Aorta (tissue), 5 donors: ENCODE results near the gene XPO1. TPM values are rescaled to one million over a fixed set of nuclear protein-coding genes. Genes with fewer than 3 reads are reported as not detected.
"Not testable (repeated sequence)": the region's sequence is repeated elsewhere in the genome, so short reads cannot be mapped to it uniquely, and the experiment has no call there.

Experiments
- ATAC-seq: fragments of 200-7000 bp; cut with Tn5 transposase; one replicate; pipeline ENCODE4 v1.9.1; 2022; ENCODE audit warnings: moderate library complexity; ENCODE audit not compliant: low FRiP score
- DNase-seq, 2 donors: peaks; one replicate each; pipeline ENCODE4 v3.0.0-alpha.2; 2020
- H3K27ac ChIP-seq, 2 donors: one replicate each; pipeline ENCODE4 v1.5.1; 2013; ENCODE audit warnings: low read length in 2 of 2, mild to moderate bottlenecking in 2 of 2, moderate library complexity in 2 of 2, control low read depth in 1 of 2, inconsistent platforms in 1 of 2, low read depth in 1 of 2
- H3K27me3 ChIP-seq, 2 donors: one replicate each; pipeline ENCODE4 v1.6.1; 2013; ENCODE audit warnings: control low read depth in 1 of 2, low read length in 1 of 2, mild to moderate bottlenecking in 1 of 2, moderate library complexity in 1 of 2; ENCODE audit not compliant: insufficient read depth in 2 of 2, control insufficient read depth in 1 of 2
- H3K36me3 ChIP-seq, 2 donors: one replicate each; pipeline ENCODE4 v1.6.1; 2013; ENCODE audit warnings: control low read depth in 1 of 2, low read length in 1 of 2, mild to moderate bottlenecking in 1 of 2; ENCODE audit not compliant: insufficient read depth in 2 of 2, control insufficient read depth in 1 of 2
- H3K4me1 ChIP-seq, 2 donors: one replicate each; pipeline ENCODE4 v1.6.1; 2013; ENCODE audit warnings: low read length in 2 of 2, control low read depth in 1 of 2, mild to moderate bottlenecking in 1 of 2, moderate library complexity in 1 of 2; ENCODE audit not compliant: insufficient read depth in 2 of 2, control insufficient read depth in 1 of 2
- H3K4me3 ChIP-seq, 2 donors: one replicate each; pipeline ENCODE4 v1.5.1; 2013; ENCODE audit warnings: low read length in 2 of 2, control low read depth in 1 of 2, mild to moderate bottlenecking in 1 of 2
- H3K9me3 ChIP-seq: one replicate; pipeline ENCODE4 v1.6.1; 2013; ENCODE audit warnings: mild to moderate bottlenecking, low read length; ENCODE audit not compliant: control insufficient read depth
- WGBS, 2 donors: extraction: QIAGEN DNeasy Blood & Tissue Kit; methylation state at CpG; one replicate each; pipeline ENCODE4 v1.1.7; 2013; 5-methylcytosine and 5-hydroxymethylcytosine counted together
- intact Hi-C, 2 donors: fragments of 100-400 bp; cut with DNase I; formaldehyde crosslinking; loops; one replicate each; pipeline versions ENCODE4 v1.14.2 to v1.15.0; 2022
- polyA plus RNA-seq, 2 donors: library from polyadenylated mRNA; stranded (reverse); fragments of 200-250 nt; gene quantifications; one replicate each; pipeline ENCODE4 v1.2.3, GENCODE V29; 2013
- total RNA-seq, 2 donors: library from RNA; stranded (reverse); fragmentation: NEBNext Ultra II Directional; extraction: Animal tissue kit (Norgen Biotek cat#: 25700); gene quantifications; one replicate each; pipeline ENCODE4 v1.2.1, GENCODE V29; 2021
- donor health status: healthy with polysubstance abuse.
- donor health status: Bipolar disorder and iron deficiency.
- donor health status: DM: no; HTN: no; CAD: no.
- donor health status: DM: no; HTN: no; CAD: no.
- donor health status: DM: yes; HTN: yes; CAD: no.

Gene XPO1
- total and polyA plus RNA-seq, 4 donors = 20.8 to 115 (median 60.6) TPM

- peaks cover 0 to 2% of the 10 kb centered on the region in 2 donors for H3K4me1 ChIP-seq
- WGBS, 2 donors = 95 to 98% methylated on average over 9 of the region's 9 CpGs
- H3K27ac ChIP-seq = no peak overlapping the region
- H3K4me3 ChIP-seq = no peak overlapping the region
- DNase-seq (no peak), ATAC-seq (no peak)
- H3K27me3 ChIP-seq = no peaks in the 10 kb centered on the region
- no peaks in the 10 kb centered on the region for H3K36me3 ChIP-seq
- peaks cover 1% of the 10 kb centered on the region for H3K9me3 ChIP-seq
- intact Hi-C loops = no loop called here
These were observed 87.0 kb downstream of the XPO1 start for GRCh38 chr2:61451178-61451577.

GRCh38 chr2:61450144-61450543 lies 88.0 kb downstream of the XPO1 start:
- H3K36me3 ChIP-seq = no peaks in the 10 kb centered on the region
- no peak overlapping the region for H3K4me3 ChIP-seq
- no peak overlapping the region for H3K27ac ChIP-seq
- ATAC-seq = no peak
- WGBS, 2 donors = 92 to 95% methylated on average over 4 of the region's 4 CpGs
- no peaks in the 10 kb centered on the region for H3K27me3 ChIP-seq
- intact Hi-C loops = no loop called here
- H3K9me3 ChIP-seq = peaks cover 1% of the 10 kb centered on the region
- DNase-seq = no peak
- no peaks in the 10 kb centered on the region for H3K4me1 ChIP-seq

- H3K4me1 ChIP-seq = no peaks in the 10 kb centered on the region
- 84 to 92% methylated on average over 2 of the region's 2 CpGs for WGBS, 2 donors
- H3K4me3 ChIP-seq = no peak overlapping the region
- no peak for ATAC-seq
- intact Hi-C loops = no loop called here
- H3K27ac ChIP-seq = no peak overlapping the region
- H3K36me3 ChIP-seq = no peaks in the 10 kb centered on the region
- peaks cover 1% of the 10 kb centered on the region for H3K9me3 ChIP-seq
- H3K27me3 ChIP-seq = no peaks in the 10 kb centered on the region
- no peak for DNase-seq
These were observed 89.9 kb downstream of the XPO1 start for GRCh38 chr2:61448229-61448628.

GRCh38 chr2:61446971-61447370 lies 91.2 kb downstream of the XPO1 start:
- H3K27ac ChIP-seq, H3K4me1 ChIP-seq, H3K27me3 ChIP-seq, H3K9me3 ChIP-seq, intact Hi-C loops, H3K4me3 ChIP-seq, ATAC-seq, H3K36me3 ChIP-seq, DNase-seq: not testable (repeated sequence)
- 90% methylated on average over 7 of the region's 7 CpGs for WGBS, 2 donors

- Histone ChIP-seq H3K27ac (no peak overlapping the region), H3K4me3 (no peak overlapping the region), H3K4me1 (no peaks in the 10 kb centered on the region), H3K27me3 (no peaks in the 10 kb centered on the region), H3K36me3 (no peaks in the 10 kb centered on the region), H3K9me3 (no peaks in the 10 kb centered on the region)
- 85 to 93% methylated on average over 7 of the region's 7 CpGs for WGBS, 2 donors
- no peak for DNase-seq
- no peak for ATAC-seq
- intact Hi-C loops = no loop called here
These were observed 94.7 kb downstream of the XPO1 start for GRCh38 chr2:61443342-61444041.

GRCh38 chr2:61439241-61440002 lies 98.7 kb downstream of the XPO1 start:
- ATAC-seq (peak; percentile 33), DNase-seq (no peak)
- H3K27ac ChIP-seq = no peak overlapping the region
- H3K36me3 ChIP-seq = no peaks in the 10 kb centered on the region
- WGBS, 2 donors = 64 to 70% methylated on average over 7 of the region's 7 CpGs
- H3K4me1 ChIP-seq = no peaks in the 10 kb centered on the region
- H3K4me3 ChIP-seq = no peak overlapping the region
- intact Hi-C loops = no loop called here
- no peaks in the 10 kb centered on the region for H3K27me3 ChIP-seq
- H3K9me3 ChIP-seq = no peaks in the 10 kb centered on the region

GRCh38 chr2:61438670-61439069 lies 99.5 kb downstream of the XPO1 start:
- Histone ChIP-seq H3K4me1 (no peaks in the 10 kb centered on the region), H3K36me3 (no peaks in the 10 kb centered on the region), H3K4me3 (no peak overlapping the region), H3K27me3 (no peaks in the 10 kb centered on the region), H3K27ac (no peak overlapping the region), H3K9me3 (no peaks in the 10 kb centered on the region)
- ATAC-seq = no peak
- no peak for DNase-seq
- intact Hi-C loops = no loop called here

- no peak for DNase-seq
These were observed 101.0 kb downstream of the XPO1 start for GRCh38 chr2:61437170-61437569.

GRCh38 chr2:61436092-61436491 lies 102.1 kb downstream of the XPO1 start:
- H3K36me3 ChIP-seq = no peaks in the 10 kb centered on the region
- H3K9me3 ChIP-seq = no peaks in the 10 kb centered on the region
- H3K27me3 ChIP-seq = no peaks in the 10 kb centered on the region
- no peak for DNase-seq
- H3K27ac ChIP-seq = no peak overlapping the region
- 13 to 37% methylated on average over 2 of the region's 2 CpGs for WGBS, 2 donors
- ATAC-seq = no peak
- H3K4me1 ChIP-seq = peaks cover 0 to 3% of the 10 kb centered on the region in 2 donors
- intact Hi-C loops = no loop called here
- no peak overlapping the region for H3K4me3 ChIP-seq

More at GRCh38 chr2:61437170-61437569, 101.0 kb downstream of the XPO1 start:
- no peaks in the 10 kb centered on the region for H3K27me3 ChIP-seq
- H3K4me1 ChIP-seq = peaks cover 0 to 3% of the 10 kb centered on the region in 2 donors
- no peak overlapping the region for H3K4me3 ChIP-seq
- no peak overlapping the region for H3K27ac ChIP-seq
- 95% methylated on average over 4 of the region's 4 CpGs for WGBS, 2 donors
- H3K9me3 ChIP-seq = no peaks in the 10 kb centered on the region
- H3K36me3 ChIP-seq = no peaks in the 10 kb centered on the region
- ATAC-seq = no peak
- intact Hi-C loops = no loop called here
